SK-N-SH treated with all-trans-retinoic acid at 6 μM for 48 hours (cell line): ENCODE results near the gene ARHGEF4.

Experiments
- ATAC-seq: fragments of 200-7000 bp; cut with Tn5 transposase; 3 replicates; pipeline ENCODE4 v1.9.1; 2020; ENCODE audit warnings: mild to moderate bottlenecking, moderate library complexity
- ARNTL ChIP-seq: fragments of 450-650 bp; formaldehyde crosslinking; IDR thresholded peaks from 2 replicates; pipeline ENCODE4 v1.5.0; 2020; ENCODE audit warnings: low read depth, mild to moderate bottlenecking, moderate library complexity, borderline replicate concordance
- BACH2 ChIP-seq: fragments of 250-450 bp; sonication (Bioruptor Pico); IDR thresholded peaks from 2 replicates; pipeline ENCODE4 v1.9.0; 2021; ENCODE audit warnings: mild to moderate bottlenecking, borderline replicate concordance
- CREB5 ChIP-seq: fragments of 250-450 bp; sonication (Bioruptor Pico); IDR thresholded peaks from 2 replicates; pipeline ENCODE4 v1.5.1; 2020; ENCODE audit warnings: low read depth, mild to moderate bottlenecking, moderate library complexity
- CSDC2 ChIP-seq: fragments of 250-450 bp; sonication (Bioruptor Pico); IDR thresholded peaks from 2 replicates; pipeline ENCODE4 v1.5.0; 2020; ENCODE audit warnings: mild to moderate bottlenecking, moderate library complexity
- CSRNP3 ChIP-seq: fragments of 250-450 bp; sonication (Bioruptor Pico); IDR thresholded peaks from 2 replicates; pipeline ENCODE4 v1.5.1; 2021; ENCODE audit warnings: mild to moderate bottlenecking, moderate library complexity
- ESRRG ChIP-seq: fragments of 250-450 bp; sonication (Bioruptor Pico); IDR thresholded peaks from 2 replicates; pipeline ENCODE4 v1.6.1; 2021; ENCODE audit warnings: mild to moderate bottlenecking
- GLIS3 ChIP-seq: fragments of 250-450 bp; sonication (Bioruptor Pico); IDR thresholded peaks from 2 replicates; pipeline ENCODE4 v1.5.0; 2020; ENCODE audit warnings: mild to moderate bottlenecking, moderate library complexity
- OSR1 ChIP-seq: fragments of 250-450 bp; sonication (Bioruptor Pico); IDR thresholded peaks from 2 replicates; pipeline ENCODE4 v1.8.0; 2022; ENCODE audit warnings: moderate library complexity, mild to moderate bottlenecking, inconsistent platforms
- PATZ1 ChIP-seq: fragments of 250-450 bp; sonication (Bioruptor Pico); IDR thresholded peaks from 2 replicates; pipeline ENCODE4 v1.8.0; 2020; ENCODE audit warnings: mild to moderate bottlenecking, moderate library complexity, borderline replicate concordance
- POU6F1 ChIP-seq: fragments of 250-450 bp; sonication (Bioruptor Pico); IDR thresholded peaks from 2 replicates; pipeline ENCODE4 v1.8.0; 2021; ENCODE audit warnings: low read depth, mild to moderate bottlenecking, moderate library complexity, borderline replicate concordance
- SNAI2 ChIP-seq: fragments of 250-450 bp; sonication (Bioruptor Pico); IDR thresholded peaks from 2 replicates; pipeline ENCODE4 v1.5.0; 2020; ENCODE audit warnings: mild to moderate bottlenecking, moderate library complexity
- TOX ChIP-seq: fragments of 250-450 bp; sonication (Bioruptor Pico); IDR thresholded peaks from 2 replicates; pipeline ENCODE4 v1.8.0; 2021; ENCODE audit warnings: mild to moderate bottlenecking, moderate library complexity, borderline replicate concordance
- TSHZ2 ChIP-seq: fragments of 250-450 bp; sonication (Bioruptor Pico); IDR thresholded peaks from 2 replicates; pipeline ENCODE4 v1.5.0; 2020; ENCODE audit warnings: mild to moderate bottlenecking, moderate library complexity
- ZC3H10 ChIP-seq: fragments of 250-450 bp; sonication (Bioruptor Pico); IDR thresholded peaks from 2 replicates; pipeline ENCODE4 v1.5.1; 2021; ENCODE audit warnings: mild to moderate bottlenecking, moderate library complexity
- ZNF565 ChIP-seq: fragments of 450-650 bp; formaldehyde crosslinking; conservative IDR thresholded peaks from 2 replicates; pipeline ENCODE4 v1.5.0; 2020; ENCODE audit warnings: low read depth, mild to moderate bottlenecking, moderate library complexity
- ZNF70 ChIP-seq: fragments of 450-650 bp; formaldehyde crosslinking; IDR thresholded peaks from 2 replicates; pipeline ENCODE4 v1.5.0; 2020; ENCODE audit warnings: mild to moderate bottlenecking, moderate library complexity

The ARHGEF4 gene

GRCh38 chr2:130915149-130915548 is 78.4 kb downstream of the ARHGEF4 start (continued):
- TF ChIP-seq TSHZ2 (CRISPR knock-in tag) (no peak), CSDC2 (CRISPR knock-in tag) (no peak)
- TF ChIP-seq, all 23 proteins: peak for 0

GRCh38 chr2:130915595-130916437 is 79.1 kb downstream of the ARHGEF4 start:
- TF ChIP-seq ZNF565 (CRISPR knock-in tag): no peak
- no peak for TF ChIP-seq SNAI2 (CRISPR knock-in tag)
- TF ChIP-seq ARNTL (CRISPR knock-in tag): no peak
- no peak for TF ChIP-seq ZC3H10 (CRISPR knock-in tag)
- no peak for TF ChIP-seq PATZ1
- no peak for TF ChIP-seq GLIS3 (CRISPR knock-in tag)
- no peak for TF ChIP-seq CSDC2 (CRISPR knock-in tag)
- TF ChIP-seq ESRRG (CRISPR knock-in tag): no peak
- no peak for TF ChIP-seq CREB5 (CRISPR knock-in tag)
- TF ChIP-seq BACH2 (CRISPR knock-in tag): no peak
- ATAC-seq: no peak

- TF ChIP-seq TOX (CRISPR knock-in tag) (no peak), POU6F1 (CRISPR knock-in tag) (no peak)
- ATAC-seq: no peak
Measured at GRCh38 chr2:130916438-130916705, 79.7 kb downstream of the ARHGEF4 start.

- TF ChIP-seq OSR1 (no peak), ESRRG (CRISPR knock-in tag) (no peak), ZNF565 (CRISPR knock-in tag) (no peak), CSRNP3 (no peak), POU6F1 (CRISPR knock-in tag) (no peak), TOX (CRISPR knock-in tag) (no peak), ZC3H10 (CRISPR knock-in tag) (no peak), ZNF70 (no peak), SNAI2 (CRISPR knock-in tag) (no peak), ARNTL (CRISPR knock-in tag) (no peak), TSHZ2 (CRISPR knock-in tag) (no peak)
- TF ChIP-seq, all 23 proteins: peak for 0
- no peak for ATAC-seq
Measured at GRCh38 chr2:130917006-130917688, 80.4 kb downstream of the ARHGEF4 start.
